ENCODE results near the gene ETNK2.

Gene ETNK2

GRCh38 chr1:204091787-204092312, 60.0 kb downstream of the ETNK2 start:
- no peak for TF ChIP-seq FOXP2 (optimal IDR thresholded peaks at IDR 0.05; ENCODE audit: borderline replicate concordance, extremely low read depth, extremely low read length, insufficient read depth)
- no peak for TF ChIP-seq POLR2AphosphoS5 (IDR thresholded peaks at IDR 0.05; ENCODE audit: low read depth, low read length)
- no peak for TF ChIP-seq SIN3A (IDR thresholded peaks at IDR 0.05; ENCODE audit: borderline replicate concordance, insufficient read depth, low read length)
- TF ChIP-seq REST (IDR thresholded peaks at IDR 0.05; ENCODE audit: insufficient read depth in 1 of 2, low read depth in 2 of 2, low read length in 2 of 2), result no peak
- no peak for TF ChIP-seq TAF1 (IDR thresholded peaks at IDR 0.05; ENCODE audit: borderline replicate concordance, insufficient read depth, low read length)

- no peak for TF ChIP-seq POLR2AphosphoS5 (IDR thresholded peaks at IDR 0.05; ENCODE audit: low read depth, low read length)
- no peak for TF ChIP-seq REST (IDR thresholded peaks at IDR 0.05; ENCODE audit: insufficient read depth in 1 of 2, low read depth in 2 of 2, low read length in 2 of 2)
- no peak for TF ChIP-seq FOXP2 (optimal IDR thresholded peaks at IDR 0.05; ENCODE audit: borderline replicate concordance, extremely low read depth, extremely low read length, insufficient read depth)
- no peak for TF ChIP-seq SIN3A (IDR thresholded peaks at IDR 0.05; ENCODE audit: borderline replicate concordance, insufficient read depth, low read length)
- no peak for TF ChIP-seq TAF1 (IDR thresholded peaks at IDR 0.05; ENCODE audit: borderline replicate concordance, insufficient read depth, low read length)
Observed at GRCh38 chr1:204091066-204091465, 60.8 kb downstream of the ETNK2 start.

GRCh38 chr1:204089044-204089751, 62.6 kb downstream of the ETNK2 start:
- TF ChIP-seq REST (IDR thresholded peaks at IDR 0.05; ENCODE audit: insufficient read depth in 1 of 2, low read depth in 2 of 2, low read length in 2 of 2), result no peak
- no peak for TF ChIP-seq FOXP2 (optimal IDR thresholded peaks at IDR 0.05; ENCODE audit: borderline replicate concordance, extremely low read depth, extremely low read length, insufficient read depth)
- TF ChIP-seq TAF1 (IDR thresholded peaks at IDR 0.05; ENCODE audit: borderline replicate concordance, insufficient read depth, low read length), result no peak
- no peak for TF ChIP-seq SIN3A (IDR thresholded peaks at IDR 0.05; ENCODE audit: borderline replicate concordance, insufficient read depth, low read length)
- TF ChIP-seq POLR2AphosphoS5 (IDR thresholded peaks at IDR 0.05; ENCODE audit: low read depth, low read length), result no peak

GRCh38 chr1:204088596-204088995, 63.2 kb downstream of the ETNK2 start:
- TF ChIP-seq FOXP2 (optimal IDR thresholded peaks at IDR 0.05; ENCODE audit: borderline replicate concordance, extremely low read depth, extremely low read length, insufficient read depth) (no peak), SIN3A (IDR thresholded peaks at IDR 0.05; ENCODE audit: borderline replicate concordance, insufficient read depth, low read length) (no peak)

GRCh38 chr1:204087893-204088528, 63.8 kb downstream of the ETNK2 start:
- no peak for TF ChIP-seq POLR2AphosphoS5 (IDR thresholded peaks at IDR 0.05; ENCODE audit: low read depth, low read length)
- no peak for TF ChIP-seq FOXP2 (optimal IDR thresholded peaks at IDR 0.05; ENCODE audit: borderline replicate concordance, extremely low read depth, extremely low read length, insufficient read depth)
- TF ChIP-seq REST (IDR thresholded peaks at IDR 0.05; ENCODE audit: insufficient read depth in 1 of 2, low read depth in 2 of 2, low read length in 2 of 2), result no peak
- TF ChIP-seq SIN3A (IDR thresholded peaks at IDR 0.05; ENCODE audit: borderline replicate concordance, insufficient read depth, low read length), result no peak
- no peak for TF ChIP-seq TAF1 (IDR thresholded peaks at IDR 0.05; ENCODE audit: borderline replicate concordance, insufficient read depth, low read length)

All from PFSK-1 (cell line).